ENCODE results near the gene MCC. TPM values are rescaled to one million over a fixed set of nuclear protein-coding genes. Genes with fewer than 3 reads are reported as not detected.

The MCC gene
- total RNA-seq, 4 donors from 2014 or later: 6.8 to 11.9 (median 9.0) TPM

DNA sequence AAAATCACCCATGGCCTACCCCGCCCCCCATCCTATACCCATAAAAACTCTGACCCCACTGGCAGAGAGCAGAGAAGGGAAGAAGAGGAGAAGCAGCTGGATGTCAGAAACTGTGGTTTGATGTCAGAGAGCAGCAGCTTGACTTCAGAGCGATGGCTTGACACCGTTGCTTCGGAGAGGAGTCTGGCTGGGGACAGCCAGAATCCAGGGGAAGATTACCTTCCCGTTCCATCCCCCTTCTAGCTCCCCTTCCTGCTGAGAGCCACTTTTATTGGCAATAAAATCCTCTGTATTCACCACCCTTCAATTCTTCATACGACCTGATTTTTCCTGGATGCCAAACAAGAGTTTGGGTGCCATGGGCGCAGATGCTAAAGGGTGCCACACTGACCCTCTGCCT lies 373.7 kb downstream of the MCC start:
- H3K4me3 ChIP-seq: no peak overlapping the region
- no peaks in the 10 kb centered on the region for H3K36me3 ChIP-seq
- in situ Hi-C loops (cut with MboI; ENCODE audit: low sequenced_read_pairs in 4 of 4): no loop called here
- intact Hi-C loops (cut with DNase I; ENCODE audit: low total_unique reads): loop anchor here (10.0 kb wide), 1 partner anchor 180 kb away; no protein-coding TSS in a partner anchor
- DNase-seq: no peak
- H3K4me1 ChIP-seq: peaks cover 7 to 25% of the 10 kb centered on the region in 2 donors
- no peak overlapping the region for H3K27ac ChIP-seq
- no peaks in the 10 kb centered on the region for H3K9me3 ChIP-seq
- TF ChIP-seq, protein P1, sequence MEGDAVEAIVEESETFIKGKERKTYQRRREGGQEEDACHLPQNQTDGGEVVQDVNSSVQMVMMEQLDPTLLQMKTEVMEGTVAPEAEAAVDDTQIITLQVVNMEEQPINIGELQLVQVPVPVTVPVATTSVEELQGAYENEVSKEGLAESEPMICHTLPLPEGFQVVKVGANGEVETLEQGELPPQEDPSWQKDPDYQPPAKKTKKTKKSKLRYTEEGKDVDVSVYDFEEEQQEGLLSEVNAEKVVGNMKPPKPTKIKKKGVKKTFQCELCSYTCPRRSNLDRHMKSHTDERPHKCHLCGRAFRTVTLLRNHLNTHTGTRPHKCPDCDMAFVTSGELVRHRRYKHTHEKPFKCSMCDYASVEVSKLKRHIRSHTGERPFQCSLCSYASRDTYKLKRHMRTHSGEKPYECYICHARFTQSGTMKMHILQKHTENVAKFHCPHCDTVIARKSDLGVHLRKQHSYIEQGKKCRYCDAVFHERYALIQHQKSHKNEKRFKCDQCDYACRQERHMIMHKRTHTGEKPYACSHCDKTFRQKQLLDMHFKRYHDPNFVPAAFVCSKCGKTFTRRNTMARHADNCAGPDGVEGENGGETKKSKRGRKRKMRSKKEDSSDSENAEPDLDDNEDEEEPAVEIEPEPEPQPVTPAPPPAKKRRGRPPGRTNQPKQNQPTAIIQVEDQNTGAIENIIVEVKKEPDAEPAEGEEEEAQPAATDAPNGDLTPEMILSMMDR (IDR thresholded peaks at IDR 0.05 in 4 of 5, conservative IDR thresholded peaks at IDR 0.05 in 1 of 5): no peak
- TF ChIP-seq POLR2A (IDR thresholded peaks at IDR 0.05): no peak
- no peak for ATAC-seq
- no peaks in the 10 kb centered on the region for H3K27me3 ChIP-seq

DNA sequence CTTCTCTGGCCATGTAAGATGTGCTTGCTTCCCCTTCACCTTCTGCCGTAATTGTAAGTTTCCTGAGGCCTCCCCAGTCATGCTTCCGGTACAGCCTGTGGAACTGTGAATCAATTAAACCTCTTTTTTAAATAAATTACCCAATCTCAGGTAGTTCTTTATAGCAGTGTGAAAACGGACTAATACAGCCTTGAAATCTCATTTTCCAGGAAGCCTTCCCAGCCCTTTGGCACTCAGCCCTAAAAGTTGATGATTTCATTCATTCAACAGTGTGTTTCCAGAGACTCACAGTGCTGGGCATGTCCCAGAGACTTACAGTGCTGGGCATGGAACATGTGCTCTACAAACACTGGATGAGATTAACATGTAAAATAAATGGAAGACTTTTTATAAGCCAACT lies 375.8 kb downstream of the MCC start:
- no peaks in the 10 kb centered on the region for H3K36me3 ChIP-seq
- ATAC-seq: no peak
- peaks cover 0 to 4% of the 10 kb centered on the region in 2 donors for H3K4me1 ChIP-seq
- no peak for TF ChIP-seq POLR2A (IDR thresholded peaks at IDR 0.05)
- TF ChIP-seq, protein P1 (IDR thresholded peaks at IDR 0.05 in 4 of 5, conservative IDR thresholded peaks at IDR 0.05 in 1 of 5): no peak
- no peaks in the 10 kb centered on the region for H3K9me3 ChIP-seq
- in situ Hi-C loops (cut with MboI; ENCODE audit: low sequenced_read_pairs in 4 of 4): no loop called here
- H3K4me3 ChIP-seq: no peak overlapping the region
- no peak overlapping the region for H3K27ac ChIP-seq
- H3K27me3 ChIP-seq: no peaks in the 10 kb centered on the region
- no peak for DNase-seq
- intact Hi-C loops (cut with DNase I; ENCODE audit: low total_unique reads): loop anchor here (10.0 kb wide), 1 partner anchor 182 kb away; no protein-coding TSS in a partner anchor

DNA sequence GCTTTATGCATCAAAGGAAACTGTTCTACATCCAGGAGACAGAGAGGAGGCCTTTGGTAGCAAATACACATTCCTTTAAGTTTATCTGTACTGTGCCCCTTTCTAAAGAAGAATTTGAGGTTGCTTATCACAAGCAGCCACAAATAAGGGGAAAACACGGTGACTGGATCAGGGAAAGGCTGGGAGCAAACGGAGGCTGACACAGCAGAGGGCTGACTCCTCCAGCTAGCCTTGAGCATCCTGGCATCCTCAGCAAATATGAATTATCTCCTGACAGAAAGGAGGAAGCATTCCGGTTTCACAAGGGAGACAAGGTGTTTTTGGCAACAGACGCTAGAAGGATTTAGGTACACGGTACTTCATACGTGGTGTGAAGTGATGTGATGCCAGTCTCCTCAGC lies 378.1 kb downstream of the MCC start:
- in situ Hi-C loops (cut with MboI; ENCODE audit: low sequenced_read_pairs in 4 of 4): no loop called here
- no peak for ATAC-seq
- no peak for TF ChIP-seq POLR2A (IDR thresholded peaks at IDR 0.05)
- TF ChIP-seq, protein P1 (IDR thresholded peaks at IDR 0.05 in 4 of 5, conservative IDR thresholded peaks at IDR 0.05 in 1 of 5): no peak

DNA sequence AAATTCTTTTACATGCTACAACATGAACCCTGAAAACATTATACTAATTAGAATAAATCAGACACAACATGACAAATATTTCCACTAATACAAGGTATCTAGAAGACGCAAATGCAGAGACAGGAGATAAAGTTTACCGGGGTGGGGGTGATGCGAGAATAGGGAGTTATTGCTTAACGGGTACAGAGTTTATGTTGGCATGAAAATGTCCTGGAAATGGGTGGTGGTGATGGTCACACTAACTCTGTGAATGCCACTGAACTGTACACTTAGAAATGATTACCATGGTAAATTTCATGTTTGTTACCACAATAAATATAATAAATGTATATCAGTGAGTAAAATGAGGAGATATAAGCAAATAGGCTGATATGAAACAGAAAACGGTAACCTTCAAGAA lies 378.9 kb downstream of the MCC start:
- in situ Hi-C loops (cut with MboI; ENCODE audit: low sequenced_read_pairs in 4 of 4): no loop called here
- ATAC-seq: no peak
- H3K27me3 ChIP-seq: no peaks in the 10 kb centered on the region
- H3K4me3 ChIP-seq: no peak overlapping the region
- DNase-seq: no peak
- peaks cover 0 to 4% of the 10 kb centered on the region in 2 donors for H3K4me1 ChIP-seq
- H3K9me3 ChIP-seq: no peaks in the 10 kb centered on the region
- no peaks in the 10 kb centered on the region for H3K36me3 ChIP-seq
- no peak overlapping the region for H3K27ac ChIP-seq
- intact Hi-C loops (cut with DNase I; ENCODE audit: low total_unique reads): no loop called here
- no peak for TF ChIP-seq POLR2A (IDR thresholded peaks at IDR 0.05)
- TF ChIP-seq, protein P1 (IDR thresholded peaks at IDR 0.05 in 4 of 5, conservative IDR thresholded peaks at IDR 0.05 in 1 of 5): no peak

More for the DNA sequence above, 378.1 kb downstream of the MCC start:
- Histone ChIP-seq H3K36me3 (no peaks in the 10 kb centered on the region), H3K4me1 (peaks cover 0 to 4% of the 10 kb centered on the region in 2 donors), H3K9me3 (no peaks in the 10 kb centered on the region), H3K27ac (no peak overlapping the region), H3K4me3 (no peak overlapping the region), H3K27me3 (no peaks in the 10 kb centered on the region)
- intact Hi-C loops (cut with DNase I; ENCODE audit: low total_unique reads): loop anchor here (10.0 kb wide), 1 partner anchor 185 kb away; no protein-coding TSS in a partner anchor
- no peak for DNase-seq

DNA sequence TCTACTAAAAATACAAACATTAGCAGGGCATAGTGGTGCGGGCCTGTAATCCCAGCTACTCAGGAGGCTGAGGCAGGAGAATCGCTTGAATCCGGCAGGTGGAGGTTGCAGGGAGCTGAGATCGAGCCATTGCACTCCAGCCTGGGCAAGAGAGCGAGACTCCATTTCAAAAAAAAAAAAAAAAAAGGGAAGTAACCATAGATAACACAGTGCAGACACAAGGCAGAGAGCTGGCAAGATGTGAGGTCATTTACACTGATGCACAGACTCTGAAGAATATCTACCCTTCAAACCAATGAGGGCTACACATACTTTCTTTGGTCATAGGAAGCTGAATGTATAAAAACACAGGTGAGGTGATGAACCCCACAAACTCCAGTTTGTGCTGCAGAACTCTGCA lies 379.8 kb downstream of the MCC start:
- no peak for TF ChIP-seq POLR2A (IDR thresholded peaks at IDR 0.05)
- TF ChIP-seq, protein P1 (IDR thresholded peaks at IDR 0.05 in 4 of 5, conservative IDR thresholded peaks at IDR 0.05 in 1 of 5): no peak
- no peak for DNase-seq
- no peak overlapping the region for H3K4me3 ChIP-seq
- H3K27me3 ChIP-seq: no peaks in the 10 kb centered on the region
- no peaks in the 10 kb centered on the region for H3K9me3 ChIP-seq
- peaks cover 0 to 4% of the 10 kb centered on the region in 2 donors for H3K4me1 ChIP-seq
- no peaks in the 10 kb centered on the region for H3K36me3 ChIP-seq
- H3K27ac ChIP-seq: no peak overlapping the region
- in situ Hi-C loops (cut with MboI; ENCODE audit: low sequenced_read_pairs in 4 of 4): no loop called here
- intact Hi-C loops (cut with DNase I; ENCODE audit: low total_unique reads): no loop called here
- ATAC-seq: no peak
